IMR-90 (cell line): ENCODE measurements around the gene MAGI1. TPM values are rescaled to one million over a fixed set of nuclear protein-coding genes. Genes with fewer than 3 reads are reported as not detected.

Experiments used
- ATAC-seq: fragments of 200-7000 bp; cut with Tn5 transposase; 2 replicates; pipeline ENCODE4 v1.9.1; 2020; ENCODE audit warnings: low read depth, mild to moderate bottlenecking, moderate library complexity
- BruUV-seq: library from RNA; stranded (reverse); fragments of 400-500 nt; replicated peaks from 2 replicates; lab custom pipeline; 2021; lab: Mats Ljungman, UMichigan
- CTCF ChIA-PET: fragments of 300-600 bp; formaldehyde crosslinking; extraction: SDS; loops from one replicate; lab custom pipeline; 2021; ENCODE audit warnings: antibody characterized with exemption; lab: Yijun Ruan, JAX
- POLR2A ChIA-PET: fragments of 300-600 bp; sonication (Branson Sonifier 250); formaldehyde crosslinking; loops from one replicate; lab custom pipeline; 2022; ENCODE audit warnings: antibody characterized with exemption; ENCODE audit not compliant: unreplicated experiment; lab: Charles Lee
- DNase-seq: peaks from one replicate; pipeline ENCODE4 v3.0.0; 2013
- H2AFZ ChIP-seq: replicated peaks from 2 replicates; pipeline ENCODE3; 2013; ENCODE audit warnings: low read length, mild to moderate bottlenecking; ENCODE audit not compliant: poor library complexity
- H2AK5ac ChIP-seq: 2 replicates; pipeline ENCODE4 v1.6.1; 2013; ENCODE audit warnings: low read depth, low read length, inconsistent platforms
- H2AK9ac ChIP-seq: replicated peaks from 2 replicates; pipeline ENCODE3; 2013; ENCODE audit warnings: mild to moderate bottlenecking, low read depth, low read length, moderate library complexity; ENCODE audit not compliant: poor library complexity
- H2BK120ac ChIP-seq: 2 replicates; pipeline ENCODE4 v1.6.1; 2013; ENCODE audit warnings: low read depth, low read length, inconsistent platforms
- H2BK15ac ChIP-seq: 3 replicates; pipeline ENCODE4 v1.6.1; 2013; ENCODE audit warnings: low read depth, low read length, inconsistent platforms
- H2BK20ac ChIP-seq: 2 replicates; pipeline ENCODE4 v1.6.1; 2013; ENCODE audit warnings: low read depth, mild to moderate bottlenecking, inconsistent platforms, low read length, moderate library complexity
- H2BK5ac ChIP-seq: 2 replicates; pipeline ENCODE4 v1.6.1; 2013; ENCODE audit warnings: mild to moderate bottlenecking, low read depth, low read length, inconsistent platforms; ENCODE audit not compliant: poor library complexity, severe bottlenecking
- H3K14ac ChIP-seq: replicated peaks from 2 replicates; pipeline ENCODE4 v1.6.1; 2013; ENCODE audit warnings: low read depth, low read length, inconsistent platforms
- H3K18ac ChIP-seq: 2 replicates; pipeline ENCODE4 v1.6.1; 2013; ENCODE audit warnings: low read depth, low read length, control low read depth
- H3K23ac ChIP-seq: 2 replicates; pipeline ENCODE4 v1.6.1; 2013; ENCODE audit warnings: low read depth, low read length, inconsistent platforms
- H3K27ac ChIP-seq: 2 replicates; pipeline ENCODE4 v1.5.1; 2013; ENCODE audit warnings: mild to moderate bottlenecking, control low read depth, low read length; ENCODE audit not compliant: insufficient read depth
- H3K27me3 ChIP-seq: 2 replicates; pipeline ENCODE4 v1.6.1; 2013; ENCODE audit warnings: low read length; ENCODE audit not compliant: control insufficient read depth, insufficient read depth
- H3K36me3 ChIP-seq: 2 replicates; pipeline ENCODE4 v1.6.1; 2013; ENCODE audit warnings: low read length, mixed read lengths; ENCODE audit not compliant: control insufficient read depth, insufficient read depth
- H3K4ac ChIP-seq: 2 replicates; pipeline ENCODE4 v1.6.1; 2013; ENCODE audit warnings: low read depth, low read length, inconsistent platforms
- H3K4me1 ChIP-seq: 2 replicates; pipeline ENCODE4 v1.6.1; 2013; ENCODE audit warnings: low read length, mixed read lengths; ENCODE audit not compliant: control insufficient read depth, insufficient read depth
- H3K4me2 ChIP-seq: 2 replicates; pipeline ENCODE4 v1.6.1; 2013; ENCODE audit warnings: low read depth, mild to moderate bottlenecking, control low read depth, low read length, moderate library complexity
- H3K4me3 ChIP-seq: 2 replicates; pipeline ENCODE4 v1.5.1; 2013; ENCODE audit warnings: low read depth, mild to moderate bottlenecking, control low read depth, low read length, moderate library complexity; ENCODE audit not compliant: insufficient read depth
- H3K56ac ChIP-seq: 2 replicates; pipeline ENCODE4 v1.6.1; 2013; ENCODE audit warnings: low read length, inconsistent platforms; ENCODE audit not compliant: insufficient read depth; ENCODE audit errors: extremely low read depth
- H3K79me1 ChIP-seq, 2 experiments: 2 replicates each; pipeline ENCODE4 v1.6.1; 2013; ENCODE audit warnings: low read length in 2 of 2, inconsistent platforms in 1 of 2, low read depth in 1 of 2
- H3K9ac ChIP-seq: 2 replicates; pipeline ENCODE4 v1.6.1; 2013; ENCODE audit warnings: low read depth, low read length, control low read depth
- H3K9me1 ChIP-seq: 2 replicates; pipeline ENCODE4 v1.6.1; 2013; ENCODE audit warnings: low read length, inconsistent platforms; ENCODE audit not compliant: insufficient read depth
- H3K9me3 ChIP-seq: 2 replicates; pipeline ENCODE4 v1.6.1; 2013; ENCODE audit warnings: low read length; ENCODE audit not compliant: control insufficient read depth, insufficient read depth
- H4K20me1 ChIP-seq: 2 replicates; pipeline ENCODE4 v1.6.1; 2013; ENCODE audit warnings: low read length, inconsistent platforms; ENCODE audit not compliant: insufficient read depth
- H4K5ac ChIP-seq: 2 replicates; pipeline ENCODE4 v1.6.1; 2013; ENCODE audit warnings: mild to moderate bottlenecking, low read depth, low read length, control low read depth
- H4K8ac ChIP-seq, 2 experiments: 2 replicates each; pipeline ENCODE4 v1.6.1; 2013; ENCODE audit warnings: low read depth in 2 of 2, low read length in 2 of 2, control low read depth in 1 of 2, inconsistent platforms in 1 of 2
- H4K91ac ChIP-seq: 2 replicates; pipeline ENCODE4 v1.6.1; 2013; ENCODE audit warnings: low read depth, low read length, inconsistent platforms; ENCODE audit not compliant: insufficient read depth
- BHLHE40 ChIP-seq: fragments of 150-350 bp; IDR thresholded peaks from 2 replicates; pipeline ENCODE4 v1.6.1; 2016; ENCODE audit warnings: mild to moderate bottlenecking, low read depth, low read length
- CEBPB ChIP-seq: IDR thresholded peaks from 2 replicates; pipeline ENCODE4 v1.6.1; 2012; ENCODE audit warnings: low read depth, low read length, improper control_type of control experiment
- CHD1 ChIP-seq: IDR thresholded peaks from 2 replicates; pipeline ENCODE4 v1.6.1; 2012; ENCODE audit warnings: low read depth, low read length, improper control_type of control experiment
- CTCF ChIP-seq: conservative IDR thresholded peaks from 2 replicates; pipeline ENCODE4 v1.5.1; 2012; ENCODE audit warnings: mild to moderate bottlenecking, low read depth, low read length, improper control_type of control experiment
- ELK1 ChIP-seq: fragments of 150-350 bp; IDR thresholded peaks from 2 replicates; pipeline ENCODE4 v1.6.1; 2016; ENCODE audit warnings: low read depth, mild to moderate bottlenecking, low read length, moderate library complexity, borderline replicate concordance
- FOS ChIP-seq: fragments of 150-350 bp; IDR thresholded peaks from 2 replicates; pipeline ENCODE4 v1.6.1; 2016; ENCODE audit warnings: low read depth, low read length
- MAFK ChIP-seq: IDR thresholded peaks from 2 replicates; pipeline ENCODE4 v1.6.1; 2012; ENCODE audit warnings: low read depth, low read length, improper control_type of control experiment
- MAZ ChIP-seq: IDR thresholded peaks from 2 replicates; pipeline ENCODE4 v1.6.1; 2012; ENCODE audit warnings: low read depth, mild to moderate bottlenecking, low read length, improper control_type of control experiment, moderate library complexity, borderline replicate concordance
- MXI1 ChIP-seq: IDR thresholded peaks from 2 replicates; pipeline ENCODE4 v1.6.1; 2012; ENCODE audit warnings: low read depth, mild to moderate bottlenecking, low read length, moderate library complexity, borderline replicate concordance
- NFE2L2 ChIP-seq: fragments of 150-350 bp; IDR thresholded peaks from 2 replicates; pipeline ENCODE4 v1.6.1; 2016; ENCODE audit warnings: low read depth, mild to moderate bottlenecking, low read length
- RAD21 ChIP-seq: IDR thresholded peaks from 2 replicates; pipeline ENCODE4 v1.6.1; 2012; ENCODE audit warnings: low read length, improper control_type of control experiment
- RFX5 ChIP-seq: IDR thresholded peaks from 2 replicates; pipeline ENCODE4 v1.8.0; 2012; ENCODE audit warnings: low read depth, mild to moderate bottlenecking, low read length, moderate library complexity
- SMC3 ChIP-seq: fragments of 150-350 bp; IDR thresholded peaks from 2 replicates; pipeline ENCODE4 v1.6.1; 2016; ENCODE audit warnings: low read depth, mild to moderate bottlenecking, antibody characterized with exemption, low read length, moderate library complexity
- USF2 ChIP-seq: fragments of 150-350 bp; IDR thresholded peaks from 2 replicates; pipeline ENCODE4 v1.6.1; 2017; ENCODE audit warnings: mild to moderate bottlenecking, antibody characterized with exemption, low read length, low read depth
- WGBS, 2 experiments: methylation state at CpG; one replicate each; pipeline versions ENCODE4 v1.1.5 to v1.1.7; 2013; ENCODE audit warnings: missing lambda C conversion rate in 2 of 2; ENCODE audit not compliant: insufficient read length in 1 of 2; ENCODE audit errors: extremely low coverage in 2 of 2; 5-methylcytosine and 5-hydroxymethylcytosine counted together
- dilution Hi-C: fragments of 300-500 bp; cut with HindIII; formaldehyde crosslinking; loops from one replicate; pipeline ENCODE4 v1.14.3; 2018; ENCODE audit warnings: low sequenced_read_pairs; ENCODE audit not compliant: unreplicated experiment
- in situ Hi-C: fragments of 300-500 bp; cut with MboI; formaldehyde crosslinking; loops from 3 replicates; pipeline ENCODE4 v1.14.3; 2019; ENCODE audit warnings: low sequenced_read_pairs, inconsistent platforms, mixed read lengths
- intact Hi-C: fragments of 100-400 bp; cut with micrococcal nuclease; formaldehyde crosslinking; loops from 2 replicates; pipeline ENCODE4 v1.10.0; 2022
- polyA plus RNA-seq, 3 experiments: library from polyadenylated mRNA; depleted of rRNA; stranded (reverse); fragments of >200 nt; gene quantifications; 2 replicates each; pipeline ENCODE4 v1.2.3, GENCODE V29; 2012; ENCODE audit warnings: low replicate concordance in 1 of 3
- total RNA-seq: library from RNA; depleted of rRNA; stranded (reverse); fragments of >200 nt; gene quantifications from 2 replicates; pipeline ENCODE4 v1.2.3, GENCODE V29; 2012

Gene MAGI1
- total and polyA plus RNA-seq, 2 of the 4 experiments (the other 2 are of a cell fraction), result 14.5 to 24.2 TPM

- Histone ChIP-seq H2AFZ (no peak overlapping the region), H3K56ac (no peak overlapping the region), H3K9me1 (peaks cover 3% of the 10 kb centered on the region; the same call in 1 of the 2 replicates), H2BK120ac (no peak overlapping the region), H3K79me1 (peaks cover 6 to 16% of the 10 kb centered on the region in 2 experiments), H2AK9ac (no peak overlapping the region), H3K4me2 (no peak overlapping the region), H3K27ac (no peak overlapping the region), H2BK20ac (no peak overlapping the region), H4K5ac (no peak overlapping the region), H3K9me3 (no peaks in the 10 kb centered on the region), H4K91ac (no peak overlapping the region), H3K36me3 (no peaks in the 10 kb centered on the region), H4K8ac (no peak overlapping the region), H3K4me1 (no peaks in the 10 kb centered on the region), H3K9ac (no peak overlapping the region), H2AK5ac (no peak overlapping the region), H3K23ac (no peak overlapping the region), H3K27me3 (no peaks in the 10 kb centered on the region), H3K4ac (no peak overlapping the region), H2BK5ac (no peak overlapping the region), H2BK15ac (no peak overlapping the region), H3K18ac (no peak overlapping the region), H3K4me3 (no peak overlapping the region), H4K20me1 (no peaks in the 10 kb centered on the region), H3K14ac (no peak overlapping the region)
- dilution Hi-C loops, result no loop called here
- in situ Hi-C loops, result no loop called here
- BruUV-seq, result no TSS peak
- POLR2A ChIA-PET, result no interaction called here
- CTCF ChIA-PET, result no interaction called here
- WGBS, 2 experiments, result 100% methylated on average over 1 of the region's 7 CpGs; no CpG with 5 or more reads in 1 of the 2 experiments
- DNase-seq (no peak), ATAC-seq (no peak)
- TF ChIP-seq SMC3, result no peak
- no peak for TF ChIP-seq CEBPB
- no peak for TF ChIP-seq NFE2L2
- TF ChIP-seq MAFK, result no peak
- no peak for TF ChIP-seq ELK1
- TF ChIP-seq CTCF, result no peak
- no peak for TF ChIP-seq MXI1
- TF ChIP-seq USF2, result no peak
- no peak for TF ChIP-seq RFX5
- no peak for TF ChIP-seq BHLHE40
- no peak for TF ChIP-seq CHD1
- TF ChIP-seq MAZ, result no peak
- no peak for TF ChIP-seq RAD21
- no peak for TF ChIP-seq FOS
- intact Hi-C loops, result no loop called here
Observed at GRCh38 chr3:65493938-65494337, 544.8 kb downstream of the MAGI1 start.
